Measurements from ENCODE around the gene PLSCR4. TPM values are rescaled to one million over a fixed set of nuclear protein-coding genes. Genes with fewer than 3 reads are reported as not detected.

The PLSCR4 gene
- total and polyA plus RNA-seq, 5 donors from 2014 or later: not detected

- Mint-ChIP-seq H3K9me3 (peaks cover 0 to 4% (median 0%) of the 10 kb centered on the region in 7 donors), H3K4me3 (no peak overlapping the region), H3K27me3 (no peaks in the 10 kb centered on the region), H3K36me3 (no peaks in the 10 kb centered on the region), H3K4me1 (no peaks in the 10 kb centered on the region), H3K27ac (no peak overlapping the region)
- Histone ChIP-seq H3K27ac (ENCODE audit: insufficient read depth, low read length, poor library complexity, severe bottlenecking) (no peak overlapping the region), H3K27me3 (ENCODE audit: control insufficient read depth, insufficient read depth, low read length) (no peaks in the 10 kb centered on the region), H3K36me3 (ENCODE audit: control insufficient read depth, insufficient read depth, low read length) (no peaks in the 10 kb centered on the region), H3K4me3 (ENCODE audit: low read depth, low read length) (no peak overlapping the region), H3K9me3 (ENCODE audit: control insufficient read depth in 2 of 2, low read length in 2 of 2) (no peaks in the 10 kb centered on the region), H3K4me1 (ENCODE audit: control insufficient read depth, insufficient read depth, low read length, poor library complexity, severe bottlenecking) (no peaks in the 10 kb centered on the region)
- DNase-seq: no peak
- ATAC-seq (ENCODE audit: low read depth in 2 of 2): no peak
Observed at GRCh38 chr3:146172586-146172985, 78.3 kb downstream of the PLSCR4 start.

- Histone ChIP-seq H3K4me1 (ENCODE audit: control insufficient read depth, insufficient read depth, low read length, poor library complexity, severe bottlenecking) (no peaks in the 10 kb centered on the region), H3K36me3 (ENCODE audit: control insufficient read depth, insufficient read depth, low read length) (no peaks in the 10 kb centered on the region), H3K4me3 (ENCODE audit: low read depth, low read length) (no peak overlapping the region), H3K9me3 (ENCODE audit: control insufficient read depth in 2 of 2, low read length in 2 of 2) (no peaks in the 10 kb centered on the region), H3K27me3 (ENCODE audit: control insufficient read depth, insufficient read depth, low read length) (no peaks in the 10 kb centered on the region), H3K27ac (ENCODE audit: insufficient read depth, low read length, poor library complexity, severe bottlenecking) (no peak overlapping the region)
- no peaks in the 10 kb centered on the region for H3K4me1 Mint-ChIP-seq
- no peaks in the 10 kb centered on the region for H3K36me3 Mint-ChIP-seq
- H3K4me3 Mint-ChIP-seq: no peak overlapping the region
- no peaks in the 10 kb centered on the region for H3K27me3 Mint-ChIP-seq
- H3K27ac Mint-ChIP-seq: no peak overlapping the region
- DNase-seq (no peak), ATAC-seq (ENCODE audit: low read depth in 2 of 2) (no peak)
- peaks cover 0 to 4% (median 0%) of the 10 kb centered on the region in 7 donors for H3K9me3 Mint-ChIP-seq
Observed at GRCh38 chr3:146170591-146170990, 80.3 kb downstream of the PLSCR4 start.

GRCh38 chr3:146169891-146170290, 81.0 kb downstream of the PLSCR4 start:
- no peak for ATAC-seq (ENCODE audit: low read depth in 2 of 2)
- Mint-ChIP-seq H3K9me3 (peaks cover 0 to 4% (median 0%) of the 10 kb centered on the region in 7 donors), H3K4me3 (no peak overlapping the region), H3K27ac (no peak overlapping the region), H3K36me3 (no peaks in the 10 kb centered on the region), H3K4me1 (no peaks in the 10 kb centered on the region), H3K27me3 (no peaks in the 10 kb centered on the region)
- DNase-seq: no peak
- Histone ChIP-seq H3K4me3 (ENCODE audit: low read depth, low read length) (no peak overlapping the region), H3K27me3 (ENCODE audit: control insufficient read depth, insufficient read depth, low read length) (no peaks in the 10 kb centered on the region), H3K27ac (ENCODE audit: insufficient read depth, low read length, poor library complexity, severe bottlenecking) (no peak overlapping the region), H3K4me1 (ENCODE audit: control insufficient read depth, insufficient read depth, low read length, poor library complexity, severe bottlenecking) (no peaks in the 10 kb centered on the region), H3K36me3 (ENCODE audit: control insufficient read depth, insufficient read depth, low read length) (no peaks in the 10 kb centered on the region), H3K9me3 (ENCODE audit: control insufficient read depth in 2 of 2, low read length in 2 of 2) (no peaks in the 10 kb centered on the region)

GRCh38 chr3:146166826-146167225, 84.1 kb downstream of the PLSCR4 start:
- no peaks in the 10 kb centered on the region for H3K36me3 Mint-ChIP-seq
- Histone ChIP-seq H3K4me3 (ENCODE audit: low read depth, low read length) (no peak overlapping the region), H3K4me1 (ENCODE audit: control insufficient read depth, insufficient read depth, low read length, poor library complexity, severe bottlenecking) (no peaks in the 10 kb centered on the region), H3K27ac (ENCODE audit: insufficient read depth, low read length, poor library complexity, severe bottlenecking) (no peak overlapping the region), H3K36me3 (ENCODE audit: control insufficient read depth, insufficient read depth, low read length) (no peaks in the 10 kb centered on the region), H3K9me3 (ENCODE audit: control insufficient read depth in 2 of 2, low read length in 2 of 2) (no peaks in the 10 kb centered on the region), H3K27me3 (ENCODE audit: control insufficient read depth, insufficient read depth, low read length) (peaks cover 11% of the 10 kb centered on the region)
- peaks cover 0 to 2% (median 0%) of the 10 kb centered on the region in 4 donors for H3K4me1 Mint-ChIP-seq
- ATAC-seq (ENCODE audit: low read depth in 2 of 2) (no peak), DNase-seq (no peak)
- no peak overlapping the region for H3K27ac Mint-ChIP-seq
- H3K27me3 Mint-ChIP-seq: peaks cover 17% of the 10 kb centered on the region
- peaks cover 0 to 8% (median 0%) of the 10 kb centered on the region in 7 donors for H3K9me3 Mint-ChIP-seq
- no peak overlapping the region for H3K4me3 Mint-ChIP-seq

- Mint-ChIP-seq H3K4me1 (peaks cover 0 to 5% (median 0%) of the 10 kb centered on the region in 4 donors), H3K36me3 (no peaks in the 10 kb centered on the region), H3K27me3 (peaks cover 21% of the 10 kb centered on the region), H3K9me3 (peaks cover 0 to 8% (median 0%) of the 10 kb centered on the region in 7 donors), H3K27ac (no peak overlapping the region), H3K4me3 (no peak overlapping the region)
- H3K4me3 ChIP-seq (ENCODE audit: low read depth, low read length): no peak overlapping the region
- no peak for ATAC-seq (ENCODE audit: low read depth in 2 of 2)
- H3K4me1 ChIP-seq (ENCODE audit: control insufficient read depth, insufficient read depth, low read length, poor library complexity, severe bottlenecking): peaks cover 2% of the 10 kb centered on the region
- H3K27me3 ChIP-seq (ENCODE audit: control insufficient read depth, insufficient read depth, low read length): peaks cover 11% of the 10 kb centered on the region
- no peak overlapping the region for H3K27ac ChIP-seq (ENCODE audit: insufficient read depth, low read length, poor library complexity, severe bottlenecking)
- no peaks in the 10 kb centered on the region for H3K36me3 ChIP-seq (ENCODE audit: control insufficient read depth, insufficient read depth, low read length)
- no peak for DNase-seq
- no peaks in the 10 kb centered on the region for H3K9me3 ChIP-seq (ENCODE audit: control insufficient read depth in 2 of 2, low read length in 2 of 2)
Observed at GRCh38 chr3:146166415-146166821, 84.5 kb downstream of the PLSCR4 start.

GRCh38 chr3:146165877-146166276, 85.0 kb downstream of the PLSCR4 start:
- H3K9me3 Mint-ChIP-seq: peaks cover 0 to 8% (median 0%) of the 10 kb centered on the region in 7 donors
- Histone ChIP-seq H3K27ac (ENCODE audit: insufficient read depth, low read length, poor library complexity, severe bottlenecking) (no peak overlapping the region), H3K27me3 (ENCODE audit: control insufficient read depth, insufficient read depth, low read length) (peaks cover 11% of the 10 kb centered on the region), H3K4me3 (ENCODE audit: low read depth, low read length) (no peak overlapping the region), H3K36me3 (ENCODE audit: control insufficient read depth, insufficient read depth, low read length) (no peaks in the 10 kb centered on the region), H3K4me1 (ENCODE audit: control insufficient read depth, insufficient read depth, low read length, poor library complexity, severe bottlenecking) (peaks cover 6% of the 10 kb centered on the region), H3K9me3 (ENCODE audit: control insufficient read depth in 2 of 2, low read length in 2 of 2) (no peaks in the 10 kb centered on the region)
- no peak for ATAC-seq (ENCODE audit: low read depth in 2 of 2)
- H3K4me3 Mint-ChIP-seq: no peak overlapping the region
- no peak overlapping the region for H3K27ac Mint-ChIP-seq
- H3K27me3 Mint-ChIP-seq: peaks cover 24% of the 10 kb centered on the region
- DNase-seq: no peak
- H3K4me1 Mint-ChIP-seq: peaks cover 0 to 6% (median 0%) of the 10 kb centered on the region in 4 donors
- no peaks in the 10 kb centered on the region for H3K36me3 Mint-ChIP-seq

- Histone ChIP-seq H3K4me1 (ENCODE audit: control insufficient read depth, insufficient read depth, low read length, poor library complexity, severe bottlenecking) (peaks cover 9% of the 10 kb centered on the region), H3K27ac (ENCODE audit: insufficient read depth, low read length, poor library complexity, severe bottlenecking) (no peak overlapping the region), H3K9me3 (ENCODE audit: control insufficient read depth in 2 of 2, low read length in 2 of 2) (no peaks in the 10 kb centered on the region), H3K4me3 (ENCODE audit: low read depth, low read length) (no peak overlapping the region), H3K36me3 (ENCODE audit: control insufficient read depth, insufficient read depth, low read length) (no peaks in the 10 kb centered on the region), H3K27me3 (ENCODE audit: control insufficient read depth, insufficient read depth, low read length) (peaks cover 11% of the 10 kb centered on the region)
- peaks cover 27% of the 10 kb centered on the region for H3K27me3 Mint-ChIP-seq
- H3K36me3 Mint-ChIP-seq: no peaks in the 10 kb centered on the region
- ATAC-seq (ENCODE audit: low read depth in 2 of 2): no peak
- peaks cover 0 to 8% (median 0%) of the 10 kb centered on the region in 7 donors for H3K9me3 Mint-ChIP-seq
- no peak for DNase-seq
- H3K4me3 Mint-ChIP-seq: no peak overlapping the region
- peaks cover 0 to 9% (median 0%) of the 10 kb centered on the region in 4 donors for H3K4me1 Mint-ChIP-seq
- no peak overlapping the region for H3K27ac Mint-ChIP-seq
Observed at GRCh38 chr3:146164971-146165769, 85.7 kb downstream of the PLSCR4 start.

- peaks cover 9% of the 10 kb centered on the region for H3K4me1 ChIP-seq (ENCODE audit: control insufficient read depth, insufficient read depth, low read length, poor library complexity, severe bottlenecking)
- ATAC-seq (ENCODE audit: low read depth in 2 of 2) (no peak), DNase-seq (no peak)
- Mint-ChIP-seq H3K9me3 (peaks cover 0 to 8% (median 0%) of the 10 kb centered on the region in 7 donors), H3K27ac (no peak overlapping the region), H3K36me3 (no peaks in the 10 kb centered on the region), H3K4me3 (no peak overlapping the region), H3K27me3 (peaks cover 34% of the 10 kb centered on the region), H3K4me1 (peaks cover 0 to 15% (median 0%) of the 10 kb centered on the region in 4 donors)
- no peaks in the 10 kb centered on the region for H3K36me3 ChIP-seq (ENCODE audit: control insufficient read depth, insufficient read depth, low read length)
- H3K27ac ChIP-seq (ENCODE audit: insufficient read depth, low read length, poor library complexity, severe bottlenecking): no peak overlapping the region
- no peak overlapping the region for H3K4me3 ChIP-seq (ENCODE audit: low read depth, low read length)
- H3K27me3 ChIP-seq (ENCODE audit: control insufficient read depth, insufficient read depth, low read length): peaks cover 13% of the 10 kb centered on the region
- H3K9me3 ChIP-seq (ENCODE audit: control insufficient read depth in 2 of 2, low read length in 2 of 2): no peaks in the 10 kb centered on the region
Observed at GRCh38 chr3:146164506-146164905, 86.4 kb downstream of the PLSCR4 start.

Data from CD4-positive, CD25-positive, alpha-beta regulatory T cell (primary cell).